Occipital lobe (tissue), 2 donors: ENCODE measurements around the gene DNM2. TPM values are rescaled to one million over a fixed set of nuclear protein-coding genes. Genes with fewer than 3 reads are reported as not detected.
"Not testable (repeated sequence)": the region's sequence is repeated elsewhere in the genome, so short reads cannot be mapped to it uniquely, and the experiment has no call there.

Source experiments
- DNase-seq: peaks from one replicate; lab custom pipeline; 2025; lab: John Stamatoyannopoulos, UW
- total RNA-seq: library from RNA; depleted of rRNA; stranded (reverse); fragments of >200 nt; gene quantifications from one replicate; pipeline ENCODE4 v1.2.3, GENCODE V29; 2014

DNM2 gene
- total RNA-seq: 34.0 TPM

GRCh38 chr19:10717356-10718204, at the start of gene DNM2:
DNM2 (plus strand) TSS chr19:10718079; CDS start chr19:10718243, 164 bp downstream.
- DNase-seq: peak; percentile 99

GRCh38 chr19:10669246-10669645, 48.6 kb upstream of the DNM2 start:
- DNase-seq: no peak

GRCh38 chr19:10670182-10670581, 47.7 kb upstream of the DNM2 start:
- no peak for DNase-seq

- DNase-seq: no peak
Observed at GRCh38 chr19:10670876-10671804, 46.7 kb upstream of the DNM2 start.

GRCh38 chr19:10671922-10672321, 46.0 kb upstream of the DNM2 start:
- DNase-seq: not testable (repeated sequence)

- DNase-seq: not testable (repeated sequence)
Observed at GRCh38 chr19:10675214-10675613, 42.7 kb upstream of the DNM2 start.

- no peak for DNase-seq
Observed at GRCh38 chr19:10677751-10678150, 40.1 kb upstream of the DNM2 start.

GRCh38 chr19:10678813-10679212, 39.1 kb upstream of the DNM2 start:
- no peak for DNase-seq

GRCh38 chr19:10679743-10680142, 38.1 kb upstream of the DNM2 start:
- no peak for DNase-seq

- DNase-seq: no peak
Observed at GRCh38 chr19:10680545-10681135, 37.2 kb upstream of the DNM2 start.

GRCh38 chr19:10681658-10682057, 36.2 kb upstream of the DNM2 start:
- no peak for DNase-seq

GRCh38 chr19:10682397-10683063, 35.3 kb upstream of the DNM2 start:
- no peak for DNase-seq

GRCh38 chr19:10683064-10683426, 34.8 kb upstream of the DNM2 start:
- DNase-seq: no peak

GRCh38 chr19:10683582-10683981, 34.3 kb upstream of the DNM2 start:
- DNase-seq: no peak

- no peak for DNase-seq
Observed at GRCh38 chr19:10685210-10685609, 32.7 kb upstream of the DNM2 start.

GRCh38 chr19:10686193-10686592, 31.7 kb upstream of the DNM2 start:
- DNase-seq: no peak

GRCh38 chr19:10686661-10687517, 31.0 kb upstream of the DNM2 start:
- DNase-seq: peak; percentile 86

GRCh38 chr19:10687518-10688288, 30.2 kb upstream of the DNM2 start:
- DNase-seq: no peak

- DNase-seq: no peak
Observed at GRCh38 chr19:10688545-10689280, 29.2 kb upstream of the DNM2 start.
